BJ (cell line): ENCODE measurements around the gene NUCB1. TPM values are rescaled to one million over a fixed set of nuclear protein-coding genes. Genes with fewer than 3 reads are reported as not detected.
"Not testable (repeated sequence)": the region's sequence is repeated elsewhere in the genome, so short reads cannot be mapped to it uniquely, and the experiment has no call there.

Experiments
- CTCF ChIA-PET: fragments of 350-600 bp; formaldehyde crosslinking; extraction: SDS; loops from one replicate; lab custom pipeline; 2021; ENCODE audit warnings: antibody characterized with exemption, inconsistent platforms; lab: Yijun Ruan, JAX
- POLR2A ChIA-PET: fragments of 300-600 bp; sonication (Branson Sonifier 250); formaldehyde crosslinking; extraction: SDS; loops from one replicate; lab custom pipeline; 2021; ENCODE audit warnings: antibody characterized with exemption; lab: Charles Lee
- DNase-seq: peaks from one replicate; pipeline ENCODE4 v3.0.0-alpha.2; 2011; ENCODE audit warnings: low read depth
- H3K27me3 ChIP-seq: 2 replicates; pipeline ENCODE4 v1.6.0; 2011; ENCODE audit warnings: low read length; ENCODE audit not compliant: control insufficient read depth, insufficient read depth
- H3K36me3 ChIP-seq: 2 replicates; pipeline ENCODE4 v1.5.1; 2011; ENCODE audit warnings: low read length; ENCODE audit not compliant: control insufficient read depth, insufficient read depth
- H3K4me3 ChIP-seq: 2 replicates; pipeline ENCODE4 v1.5.1; 2011; ENCODE audit warnings: low read depth, mild to moderate bottlenecking, control low read depth, low read length
- CTCF ChIP-seq: IDR thresholded peaks from 2 replicates; pipeline ENCODE4 v1.5.1; 2011; ENCODE audit warnings: low read depth, mild to moderate bottlenecking, control low read depth, inconsistent platforms, low read length, moderate library complexity; ENCODE audit not compliant: insufficient read depth
- polyA plus RNA-seq: library from polyadenylated mRNA; depleted of rRNA; stranded (reverse); fragments of >200 nt; gene quantifications from 2 replicates; pipeline ENCODE4 v1.2.3, GENCODE V29; 2011

NUCB1 gene
- polyA plus RNA-seq, 1 experiment: 305 TPM

GRCh38 chr19:48920949-48921348, 20.8 kb downstream of the NUCB1 start:
- no peak overlapping the region for H3K4me3 ChIP-seq
- no peaks in the 10 kb centered on the region for H3K27me3 ChIP-seq
- ChIA-PET CTCF (no interaction called here), POLR2A (no interaction called here)
- DNase-seq: no peak
- no peak for TF ChIP-seq CTCF
- H3K36me3 ChIP-seq: peaks cover 16% of the 10 kb centered on the region

GRCh38 chr19:48921721-48922500, 21.8 kb downstream of the NUCB1 start:
- Histone ChIP-seq H3K4me3 (no peak overlapping the region), H3K36me3 (peaks cover 16% of the 10 kb centered on the region), H3K27me3 (no peaks in the 10 kb centered on the region)
- ChIA-PET CTCF (no interaction called here), POLR2A (no interaction called here)
- DNase-seq: no peak
- TF ChIP-seq CTCF: no peak

DNA sequence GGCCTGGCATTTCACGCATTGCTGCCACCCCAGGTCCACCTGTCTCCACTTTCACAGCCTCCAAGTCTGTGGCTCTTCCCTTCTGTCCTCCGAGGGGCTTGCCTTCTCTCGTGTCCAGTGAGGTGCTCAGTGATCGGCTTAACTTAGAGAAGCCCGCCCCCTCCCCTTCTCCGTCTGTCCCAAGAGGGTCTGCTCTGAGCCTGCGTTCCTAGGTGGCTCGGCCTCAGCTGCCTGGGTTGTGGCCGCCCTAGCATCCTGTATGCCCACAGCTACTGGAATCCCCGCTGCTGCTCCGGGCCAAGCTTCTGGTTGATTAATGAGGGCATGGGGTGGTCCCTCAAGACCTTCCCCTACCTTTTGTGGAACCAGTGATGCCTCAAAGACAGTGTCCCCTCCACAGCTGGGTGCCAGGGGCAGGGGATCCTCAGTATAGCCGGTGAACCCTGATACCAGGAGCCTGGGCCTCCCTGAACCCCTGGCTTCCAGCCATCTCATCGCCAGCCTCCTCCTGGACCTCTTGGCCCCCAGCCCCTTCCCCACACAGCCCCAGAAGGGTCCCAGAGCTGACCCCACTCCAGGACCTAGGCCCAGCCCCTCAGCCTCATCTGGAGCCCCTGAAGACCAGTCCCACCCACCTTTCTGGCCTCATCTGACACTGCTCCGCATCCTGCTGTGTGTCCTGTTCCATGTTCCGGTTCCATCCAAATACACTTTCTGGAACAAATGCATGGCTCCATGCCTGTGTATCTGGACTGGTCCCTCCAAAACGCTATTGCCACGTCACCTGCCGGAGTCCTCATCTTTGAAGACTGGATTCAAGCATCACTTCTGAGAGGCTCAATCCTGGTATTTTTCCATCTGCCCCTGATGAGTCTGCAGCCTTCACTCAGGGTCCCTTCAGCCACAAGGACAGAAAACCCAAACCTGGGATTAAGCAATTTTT, 22.7 kb downstream of the NUCB1 start:
- no peak for TF ChIP-seq CTCF
- H3K27me3 ChIP-seq: no peaks in the 10 kb centered on the region
- ChIA-PET POLR2A (no interaction called here), CTCF (no interaction called here)
- H3K36me3 ChIP-seq: peaks cover 16% of the 10 kb centered on the region
- no peak for DNase-seq
- H3K4me3 ChIP-seq: no peak overlapping the region

DNA sequence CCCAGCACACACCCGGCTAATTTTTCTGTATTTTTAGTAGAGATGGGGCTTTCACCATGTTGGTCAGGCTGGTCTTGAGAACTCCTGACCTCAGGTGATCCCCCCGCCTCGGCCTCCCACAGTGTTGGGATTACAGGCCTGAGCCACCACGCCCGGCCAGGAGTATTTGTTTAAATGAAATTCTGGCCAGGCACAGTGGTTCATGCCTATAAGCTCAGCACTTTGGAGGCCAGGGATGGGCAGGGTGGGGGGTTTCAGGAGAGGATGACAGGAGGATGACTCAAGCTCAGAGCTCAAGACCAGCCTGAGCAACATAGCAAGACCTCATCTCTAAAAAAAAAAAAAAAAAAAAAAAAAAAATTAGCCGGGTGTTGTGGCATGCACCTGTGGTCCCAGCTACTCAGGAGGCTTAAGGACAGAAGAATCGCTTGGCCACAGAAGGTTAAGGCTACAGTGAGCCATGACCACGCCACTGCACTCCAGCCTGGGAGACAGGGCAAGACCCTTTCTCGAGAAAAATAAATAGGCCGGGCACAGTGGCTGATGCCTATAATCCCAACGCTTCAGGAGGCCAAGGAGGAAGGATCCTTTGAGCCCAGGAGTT, 25.2 kb downstream of the NUCB1 start:
- Histone ChIP-seq H3K4me3 (no peak overlapping the region), H3K27me3 (no peaks in the 10 kb centered on the region), H3K36me3 (peaks cover 8% of the 10 kb centered on the region; the same call in 1 of the 2 replicates)
- ChIA-PET CTCF (interaction anchor here (0.9 to 1.3 kb wide), 2 partner anchors 29 to 68 kb away, joined by 4 read pairs; partner anchors contain the start of genes GYS1 and RUVBL2), POLR2A (interaction anchor here (0.6 kb wide), 3 partner anchors 9 to 27 kb away, joined by 3 to 8 read pairs (median 4); no protein-coding TSS in a partner anchor)
- no peak for TF ChIP-seq CTCF
- peak; percentile 69 for DNase-seq

DNA sequence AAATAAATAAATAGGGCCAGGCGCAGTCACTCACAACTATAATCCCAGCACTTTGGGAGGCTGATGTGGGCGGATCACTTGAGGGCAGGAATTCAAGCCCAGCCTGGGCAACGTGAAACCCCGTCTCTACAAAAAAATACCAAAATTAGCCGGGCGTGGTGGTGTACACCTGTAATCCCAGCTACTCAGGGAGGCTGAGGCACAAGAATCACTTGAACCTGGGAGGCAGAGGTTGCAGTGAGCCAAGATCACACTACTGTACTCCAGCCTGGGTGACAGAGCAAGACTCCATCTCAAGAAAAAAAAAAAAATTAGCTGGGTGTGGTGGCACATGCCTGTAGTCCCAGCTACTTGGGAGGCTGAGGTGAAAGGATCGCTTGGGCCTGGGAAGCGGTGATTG, 25.8 kb downstream of the NUCB1 start:
- H3K4me3 ChIP-seq, POLR2A ChIA-PET, H3K27me3 ChIP-seq, DNase-seq, H3K36me3 ChIP-seq: not testable (repeated sequence)
- CTCF ChIA-PET: interaction anchor here (1.3 kb wide), 1 partner anchor 67 kb away, joined by 4 read pairs; the partner anchor contains the start of genes GYS1 and RUVBL2
